IMR-90 (cell line): ENCODE results near the gene LMLN. TPM values are rescaled to one million over a fixed set of nuclear protein-coding genes. Genes with fewer than 3 reads are reported as not detected.
A peak's percentile ranks its signal among the peaks of the same experiment; 100 is the strongest.

Experiments used
- ATAC-seq: fragments of 200-7000 bp; cut with Tn5 transposase; 2 replicates; pipeline ENCODE4 v1.9.1; 2020; ENCODE audit warnings: low read depth, mild to moderate bottlenecking, moderate library complexity
- BruUV-seq: library from RNA; stranded (reverse); fragments of 400-500 nt; replicated peaks from 2 replicates; lab custom pipeline; 2021; lab: Mats Ljungman, UMichigan
- CTCF ChIA-PET: fragments of 300-600 bp; formaldehyde crosslinking; extraction: SDS; loops from one replicate; lab custom pipeline; 2021; ENCODE audit warnings: antibody characterized with exemption; lab: Yijun Ruan, JAX
- POLR2A ChIA-PET: fragments of 300-600 bp; sonication (Branson Sonifier 250); formaldehyde crosslinking; loops from one replicate; lab custom pipeline; 2022; ENCODE audit warnings: antibody characterized with exemption; ENCODE audit not compliant: unreplicated experiment; lab: Charles Lee
- DNase-seq: peaks from one replicate; pipeline ENCODE4 v3.0.0; 2013
- H2AFZ ChIP-seq: replicated peaks from 2 replicates; pipeline ENCODE3; 2013; ENCODE audit warnings: low read length, mild to moderate bottlenecking; ENCODE audit not compliant: poor library complexity
- H2AK5ac ChIP-seq: 2 replicates; pipeline ENCODE4 v1.6.1; 2013; ENCODE audit warnings: low read depth, low read length, inconsistent platforms
- H2AK9ac ChIP-seq: replicated peaks from 2 replicates; pipeline ENCODE3; 2013; ENCODE audit warnings: mild to moderate bottlenecking, low read depth, low read length, moderate library complexity; ENCODE audit not compliant: poor library complexity
- H2BK120ac ChIP-seq: 2 replicates; pipeline ENCODE4 v1.6.1; 2013; ENCODE audit warnings: low read depth, low read length, inconsistent platforms
- H2BK15ac ChIP-seq: 3 replicates; pipeline ENCODE4 v1.6.1; 2013; ENCODE audit warnings: low read depth, low read length, inconsistent platforms
- H2BK20ac ChIP-seq: 2 replicates; pipeline ENCODE4 v1.6.1; 2013; ENCODE audit warnings: low read depth, mild to moderate bottlenecking, inconsistent platforms, low read length, moderate library complexity
- H2BK5ac ChIP-seq: 2 replicates; pipeline ENCODE4 v1.6.1; 2013; ENCODE audit warnings: mild to moderate bottlenecking, low read depth, low read length, inconsistent platforms; ENCODE audit not compliant: poor library complexity, severe bottlenecking
- H3K14ac ChIP-seq: replicated peaks from 2 replicates; pipeline ENCODE4 v1.6.1; 2013; ENCODE audit warnings: low read depth, low read length, inconsistent platforms
- H3K18ac ChIP-seq: 2 replicates; pipeline ENCODE4 v1.6.1; 2013; ENCODE audit warnings: low read depth, low read length, control low read depth
- H3K23ac ChIP-seq: 2 replicates; pipeline ENCODE4 v1.6.1; 2013; ENCODE audit warnings: low read depth, low read length, inconsistent platforms
- H3K27ac ChIP-seq: 2 replicates; pipeline ENCODE4 v1.5.1; 2013; ENCODE audit warnings: mild to moderate bottlenecking, control low read depth, low read length; ENCODE audit not compliant: insufficient read depth
- H3K27me3 ChIP-seq: 2 replicates; pipeline ENCODE4 v1.6.1; 2013; ENCODE audit warnings: low read length; ENCODE audit not compliant: control insufficient read depth, insufficient read depth
- H3K36me3 ChIP-seq: 2 replicates; pipeline ENCODE4 v1.6.1; 2013; ENCODE audit warnings: low read length, mixed read lengths; ENCODE audit not compliant: control insufficient read depth, insufficient read depth
- H3K4ac ChIP-seq: 2 replicates; pipeline ENCODE4 v1.6.1; 2013; ENCODE audit warnings: low read depth, low read length, inconsistent platforms
- H3K4me1 ChIP-seq: 2 replicates; pipeline ENCODE4 v1.6.1; 2013; ENCODE audit warnings: low read length, mixed read lengths; ENCODE audit not compliant: control insufficient read depth, insufficient read depth
- H3K4me2 ChIP-seq: 2 replicates; pipeline ENCODE4 v1.6.1; 2013; ENCODE audit warnings: low read depth, mild to moderate bottlenecking, control low read depth, low read length, moderate library complexity
- H3K4me3 ChIP-seq: 2 replicates; pipeline ENCODE4 v1.5.1; 2013; ENCODE audit warnings: low read depth, mild to moderate bottlenecking, control low read depth, low read length, moderate library complexity; ENCODE audit not compliant: insufficient read depth
- H3K56ac ChIP-seq: 2 replicates; pipeline ENCODE4 v1.6.1; 2013; ENCODE audit warnings: low read length, inconsistent platforms; ENCODE audit not compliant: insufficient read depth; ENCODE audit errors: extremely low read depth
- H3K79me1 ChIP-seq, 2 experiments: 2 replicates each; pipeline ENCODE4 v1.6.1; 2013; ENCODE audit warnings: low read length in 2 of 2, inconsistent platforms in 1 of 2, low read depth in 1 of 2
- H3K9ac ChIP-seq: 2 replicates; pipeline ENCODE4 v1.6.1; 2013; ENCODE audit warnings: low read depth, low read length, control low read depth
- H3K9me1 ChIP-seq: 2 replicates; pipeline ENCODE4 v1.6.1; 2013; ENCODE audit warnings: low read length, inconsistent platforms; ENCODE audit not compliant: insufficient read depth
- H3K9me3 ChIP-seq: 2 replicates; pipeline ENCODE4 v1.6.1; 2013; ENCODE audit warnings: low read length; ENCODE audit not compliant: control insufficient read depth, insufficient read depth
- H4K20me1 ChIP-seq: 2 replicates; pipeline ENCODE4 v1.6.1; 2013; ENCODE audit warnings: low read length, inconsistent platforms; ENCODE audit not compliant: insufficient read depth
- H4K5ac ChIP-seq: 2 replicates; pipeline ENCODE4 v1.6.1; 2013; ENCODE audit warnings: mild to moderate bottlenecking, low read depth, low read length, control low read depth
- H4K8ac ChIP-seq, 2 experiments: 2 replicates each; pipeline ENCODE4 v1.6.1; 2013; ENCODE audit warnings: low read depth in 2 of 2, low read length in 2 of 2, control low read depth in 1 of 2, inconsistent platforms in 1 of 2
- H4K91ac ChIP-seq: 2 replicates; pipeline ENCODE4 v1.6.1; 2013; ENCODE audit warnings: low read depth, low read length, inconsistent platforms; ENCODE audit not compliant: insufficient read depth
- CEBPB ChIP-seq: IDR thresholded peaks from 2 replicates; pipeline ENCODE4 v1.6.1; 2012; ENCODE audit warnings: low read depth, low read length, improper control_type of control experiment
- ELK1 ChIP-seq: fragments of 150-350 bp; IDR thresholded peaks from 2 replicates; pipeline ENCODE4 v1.6.1; 2016; ENCODE audit warnings: low read depth, mild to moderate bottlenecking, low read length, moderate library complexity, borderline replicate concordance
- MXI1 ChIP-seq: IDR thresholded peaks from 2 replicates; pipeline ENCODE4 v1.6.1; 2012; ENCODE audit warnings: low read depth, mild to moderate bottlenecking, low read length, moderate library complexity, borderline replicate concordance
- WGBS, 2 experiments: methylation state at CpG; one replicate each; pipeline versions ENCODE4 v1.1.5 to v1.1.7; 2013; ENCODE audit warnings: missing lambda C conversion rate in 2 of 2; ENCODE audit not compliant: insufficient read length in 1 of 2; ENCODE audit errors: extremely low coverage in 2 of 2; 5-methylcytosine and 5-hydroxymethylcytosine counted together
- dilution Hi-C: fragments of 300-500 bp; cut with HindIII; formaldehyde crosslinking; loops from one replicate; pipeline ENCODE4 v1.14.3; 2018; ENCODE audit warnings: low sequenced_read_pairs; ENCODE audit not compliant: unreplicated experiment
- in situ Hi-C: fragments of 300-500 bp; cut with MboI; formaldehyde crosslinking; loops from 3 replicates; pipeline ENCODE4 v1.14.3; 2019; ENCODE audit warnings: low sequenced_read_pairs, inconsistent platforms, mixed read lengths
- intact Hi-C: fragments of 100-400 bp; cut with micrococcal nuclease; formaldehyde crosslinking; loops from 2 replicates; pipeline ENCODE4 v1.10.0; 2022
- polyA plus RNA-seq, 3 experiments: library from polyadenylated mRNA; depleted of rRNA; stranded (reverse); fragments of >200 nt; gene quantifications; 2 replicates each; pipeline ENCODE4 v1.2.3, GENCODE V29; 2012; ENCODE audit warnings: low replicate concordance in 1 of 3
- total RNA-seq: library from RNA; depleted of rRNA; stranded (reverse); fragments of >200 nt; gene quantifications from 2 replicates; pipeline ENCODE4 v1.2.3, GENCODE V29; 2012

Gene LMLN
- total and polyA plus RNA-seq, 2 of the 4 experiments (the other 2 are of a cell fraction), result 3.3 to 3.9 TPM

- Histone ChIP-seq H3K27me3 (no peaks in the 10 kb centered on the region), H4K8ac (no peak overlapping the region), H2AK9ac (no peak overlapping the region), H3K56ac (no peak overlapping the region), H3K4ac (no peak overlapping the region), H3K9me3 (no peaks in the 10 kb centered on the region), H4K20me1 (no peaks in the 10 kb centered on the region), H3K27ac (peak overlapping the region; percentile 33; the same call in 1 of the 2 replicates), H3K36me3 (peaks cover 2% of the 10 kb centered on the region; the same call in 1 of the 2 replicates), H3K14ac (no peak overlapping the region), H2BK15ac (no peak overlapping the region), H3K9me1 (0 out of 2 replicates have a peak, but pooled peaks cover 2% of the 10 kb centered on the region), H3K4me3 (no peak overlapping the region), H3K18ac (no peak overlapping the region), H3K79me1 (no peaks in the 10 kb centered on the region), H2BK5ac (no peak overlapping the region), H3K9ac (no peak overlapping the region), H4K91ac (no peak overlapping the region), H2AK5ac (no peak overlapping the region), H4K5ac (no peak overlapping the region), H3K23ac (no peak overlapping the region), H3K4me1 (peaks cover 5% of the 10 kb centered on the region; the same call in 1 of the 2 replicates), H2BK20ac (no peak overlapping the region), H2AFZ (no peak overlapping the region), H3K4me2 (peak overlapping the region; percentile 77), H2BK120ac (no peak overlapping the region)
- WGBS, 2 experiments, result 80% methylated on average over 1 of the region's 6 CpGs; no CpG with 5 or more reads in 1 of the 2 experiments
- no TSS peak for BruUV-seq
- dilution Hi-C loops (no loop called here), in situ Hi-C loops (no loop called here), intact Hi-C loops (no loop called here)
- CTCF ChIA-PET, result no interaction called here
- peak; percentile 81 for DNase-seq
- POLR2A ChIA-PET, result no interaction called here
- TF ChIP-seq CEBPB (0 out of 2 replicates have a peak, but pooled peaks have one; percentile 12), ELK1 (no peak), MXI1 (no peak)
- ATAC-seq, result peak; percentile 92
Observed at GRCh38 chr3:198028718-198029117, 68.7 kb downstream of the LMLN start.
